NCI-H2081 (cell line): Measurements from ENCODE around the gene KRT31.
"Not testable (repeated sequence)": the region's sequence is repeated elsewhere in the genome, so short reads cannot be mapped to it uniquely, and the experiment has no call there.

Experiments used
- DNase-seq, 2 experiments: peaks; one replicate each; lab custom pipeline; 2025; lab: John Stamatoyannopoulos, UW

Gene KRT31

DNA sequence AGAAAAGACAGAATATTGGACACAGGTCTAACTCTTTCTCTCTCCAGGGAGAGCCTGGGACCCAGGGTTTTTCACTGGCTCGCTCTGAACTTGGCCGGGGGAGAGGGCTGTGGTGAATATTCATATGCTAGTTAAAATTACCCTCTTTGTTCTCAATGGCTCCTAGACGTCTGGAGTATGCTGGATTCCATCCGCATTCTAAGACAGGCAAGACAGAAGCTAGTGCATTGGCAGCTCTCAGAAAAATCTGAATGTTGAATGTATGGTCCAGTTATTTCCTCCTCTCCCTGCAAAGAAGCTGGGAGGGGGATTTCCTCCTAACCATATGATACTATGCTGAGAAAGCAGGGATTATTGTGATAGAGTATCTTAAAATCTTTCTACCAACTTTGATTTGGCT, 9.7 kb downstream of the KRT31 start:
- no peak for DNase-seq

DNA sequence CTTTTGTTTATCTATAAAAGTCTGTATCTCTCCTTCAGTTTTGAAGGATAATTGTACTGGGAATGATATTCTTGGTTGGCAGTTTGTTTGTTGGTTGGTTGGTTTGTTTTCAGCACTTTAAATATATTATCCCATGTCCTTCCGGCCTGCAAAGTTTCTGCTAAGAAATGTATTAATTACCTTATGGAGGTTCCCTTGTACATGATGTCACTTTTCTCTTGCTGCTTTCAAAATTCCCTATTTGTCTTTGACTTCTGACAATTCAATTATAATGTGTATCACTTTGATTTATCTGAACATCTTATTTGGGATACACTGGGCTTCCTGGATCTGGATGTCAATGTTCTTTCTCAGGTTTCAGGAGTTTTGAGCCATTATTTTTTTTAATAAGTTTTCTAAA, 11.2 kb downstream of the KRT31 start:
- DNase-seq, result no peak

- no peak for DNase-seq
Observed at GRCh38 chr17:41383690-41384089, 13.7 kb downstream of the KRT31 start.

DNA sequence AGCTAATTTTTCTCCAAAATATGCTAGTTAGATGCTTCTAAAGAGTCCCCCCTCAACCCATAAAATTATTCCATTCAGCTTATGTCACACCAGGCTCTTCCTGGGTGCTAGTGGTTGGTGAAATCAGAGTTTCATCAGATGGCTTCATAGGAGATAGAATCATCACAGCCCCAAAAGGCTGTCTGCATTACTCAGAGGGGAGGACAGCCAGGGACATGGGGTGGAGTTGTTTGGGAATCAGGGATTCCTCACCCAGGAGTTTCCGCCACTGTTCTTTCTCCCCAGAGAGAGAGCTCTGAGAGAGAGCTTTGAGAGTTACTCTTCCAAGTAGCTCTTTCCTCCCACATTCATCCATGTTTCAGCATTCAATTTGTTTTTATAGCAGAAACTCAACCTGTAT, 15.0 kb downstream of the KRT31 start:
- DNase-seq, result no peak

- not testable (repeated sequence) for DNase-seq
Observed at GRCh38 chr17:41381943-41382342, 15.5 kb downstream of the KRT31 start, which contains the start of gene KRT34. Gene KRT34 (minus strand): TSS chr17:41382306. CDS start chr17:41382246, 60 bp downstream.

GRCh38 chr17:41380091-41380490, 17.3 kb downstream of the KRT31 start:
- not testable (repeated sequence) for DNase-seq

- no peak for DNase-seq
Observed at GRCh38 chr17:41377546-41377945, 19.9 kb downstream of the KRT31 start.

DNA sequence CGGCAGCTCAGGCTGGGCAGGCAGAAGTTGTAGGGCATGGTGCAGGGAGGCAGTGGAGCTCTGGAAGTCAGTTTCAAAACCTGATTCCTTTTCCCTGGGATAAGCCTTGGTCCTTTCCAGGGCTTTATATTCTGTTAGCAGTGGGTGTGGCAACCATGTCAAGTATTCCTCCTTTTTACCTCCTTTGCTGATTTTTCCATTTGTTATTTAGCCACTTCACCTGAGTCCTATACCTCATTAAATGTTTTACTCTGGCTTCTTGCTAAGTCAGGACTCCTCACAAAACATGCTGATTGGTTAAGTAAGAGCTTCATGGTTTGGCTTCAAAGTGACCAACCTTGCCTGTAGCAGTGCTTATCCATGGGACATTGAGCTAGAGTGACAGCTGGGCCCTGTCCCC, 27.7 kb downstream of the KRT31 start, which contains the start of gene KRT33B:
KRT33B (minus strand) TSS at position 101 of the 400 bp plus-strand sequence; CDS start at position 38, 63 bp downstream.
- no peak for DNase-seq

DNA sequence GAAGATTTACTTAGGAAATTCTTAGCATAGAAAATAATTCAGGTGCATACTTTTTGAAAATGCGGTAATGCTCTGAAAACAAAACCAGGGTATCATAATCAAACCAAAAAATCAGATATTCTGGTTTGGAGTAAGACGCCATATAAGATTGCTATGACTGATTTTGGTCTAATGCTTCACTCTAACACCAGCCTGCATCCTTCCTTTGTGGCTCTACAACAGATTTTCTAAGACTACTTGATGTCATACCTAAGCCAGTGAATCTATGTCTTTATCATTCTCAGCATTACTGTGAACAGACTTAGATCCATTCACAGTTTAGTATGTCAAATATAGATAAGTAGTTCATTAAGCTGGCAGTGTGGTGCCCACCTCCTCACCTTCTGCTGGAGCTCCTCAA, 28.4 kb downstream of the KRT31 start:
- DNase-seq, result no peak

DNA sequence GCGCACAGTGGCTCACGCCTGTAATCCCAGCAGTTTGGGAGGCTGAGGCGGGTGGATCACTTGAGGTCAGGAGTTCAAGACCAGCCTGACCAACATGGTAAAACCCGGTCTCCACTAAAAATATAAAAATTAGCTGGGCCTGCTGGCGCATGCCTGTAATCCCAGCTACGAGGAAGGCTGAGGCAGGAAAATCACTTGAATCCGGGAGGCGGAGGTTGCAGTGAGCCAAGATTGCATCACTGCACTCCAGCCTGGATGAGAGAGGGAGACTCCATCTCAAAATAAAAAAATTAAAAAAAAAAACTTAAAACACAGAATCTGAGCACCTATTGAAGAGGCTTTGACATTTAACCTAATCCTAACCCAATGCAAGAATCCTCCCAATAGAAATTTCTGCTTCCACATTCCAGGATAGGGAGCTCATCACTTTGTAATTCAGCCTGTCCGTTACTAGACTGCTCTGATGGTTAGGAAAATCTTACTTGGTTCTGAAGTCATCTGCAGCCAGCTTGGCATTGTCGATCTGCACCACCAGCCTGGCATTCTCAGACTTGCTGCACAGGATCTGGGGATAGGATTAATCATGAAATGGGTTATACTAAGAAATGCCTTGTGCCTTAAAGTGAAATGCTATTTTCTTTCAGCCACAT, 29.9 kb downstream of the KRT31 start:
- no peak for DNase-seq

GRCh38 chr17:41366070-41366469, 31.3 kb downstream of the KRT31 start:
- DNase-seq, result no peak

GRCh38 chr17:41363881-41364280, 33.5 kb downstream of the KRT31 start:
- no peak for DNase-seq

DNA sequence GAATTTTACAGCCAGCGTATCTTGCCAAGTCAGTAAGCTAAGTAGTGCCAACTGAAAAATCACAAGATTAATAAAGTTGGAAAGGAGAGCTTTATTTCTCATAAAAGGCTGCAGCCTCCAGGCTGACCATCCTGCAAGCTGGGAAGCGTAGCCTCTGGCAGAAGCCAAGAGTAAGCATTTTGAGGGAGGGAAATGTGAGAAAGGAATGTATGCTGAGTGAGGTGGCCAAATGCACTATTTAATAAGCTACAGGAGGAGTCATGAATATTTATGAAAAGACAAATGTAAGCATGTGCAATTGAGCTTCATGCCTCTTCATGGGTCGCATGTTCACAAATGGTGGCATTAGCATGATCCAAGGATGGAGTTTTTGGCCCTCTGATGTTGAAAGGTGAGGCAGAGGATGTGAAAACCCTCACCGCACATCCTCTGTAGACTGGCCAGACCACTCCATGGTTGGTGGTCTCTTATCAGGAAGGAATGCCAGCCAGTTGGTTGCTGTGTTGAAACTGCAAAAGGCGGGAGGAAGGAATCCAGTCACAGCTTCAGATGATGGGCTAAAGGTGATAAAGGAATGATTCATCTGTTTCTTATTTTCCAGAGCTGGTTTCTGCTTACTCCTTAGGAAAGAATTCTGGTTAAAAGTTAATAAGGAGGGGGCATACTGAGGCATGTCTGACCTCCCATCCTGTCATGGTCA, 37.0 kb downstream of the KRT31 start:
- DNase-seq, result no peak

- no peak for DNase-seq
Observed at GRCh38 chr17:41354536-41354935, 42.9 kb downstream of the KRT31 start.

DNA sequence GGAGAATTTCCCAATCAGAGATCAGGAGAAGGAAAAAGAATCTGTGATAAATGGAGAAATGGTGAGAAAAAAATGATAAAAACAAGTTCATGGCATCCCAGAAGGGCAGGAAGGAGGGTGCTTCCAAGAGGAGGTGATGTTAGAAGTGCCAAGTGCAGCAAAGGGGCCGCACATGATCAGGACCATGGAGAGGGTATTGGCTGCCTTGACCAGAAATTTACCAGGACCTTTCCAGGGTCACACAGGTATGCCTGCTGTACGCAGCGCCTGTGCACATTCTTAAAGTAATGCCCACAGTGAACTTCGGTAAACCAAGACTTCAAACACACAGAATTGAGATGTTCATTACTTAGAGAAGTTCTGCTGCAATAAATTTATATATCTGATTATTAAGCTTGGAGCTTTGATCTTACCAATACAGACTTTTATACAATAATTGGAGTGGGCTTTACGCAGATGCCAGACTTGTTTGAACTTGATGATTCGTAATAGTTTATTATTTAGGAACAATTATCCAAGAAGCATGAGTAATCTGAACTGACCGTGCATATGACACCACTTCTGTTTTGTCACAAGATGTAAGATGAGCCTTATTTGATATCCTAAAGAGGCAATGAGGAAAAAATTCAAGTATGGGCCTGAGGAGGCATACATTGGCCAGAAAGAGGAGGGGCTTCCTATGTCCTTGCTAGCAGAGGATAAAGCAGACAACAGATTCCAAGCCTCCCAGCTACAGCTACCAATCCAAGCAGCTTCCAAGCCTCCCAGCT, 44.6 kb downstream of the KRT31 start:
- DNase-seq, result no peak

DNA sequence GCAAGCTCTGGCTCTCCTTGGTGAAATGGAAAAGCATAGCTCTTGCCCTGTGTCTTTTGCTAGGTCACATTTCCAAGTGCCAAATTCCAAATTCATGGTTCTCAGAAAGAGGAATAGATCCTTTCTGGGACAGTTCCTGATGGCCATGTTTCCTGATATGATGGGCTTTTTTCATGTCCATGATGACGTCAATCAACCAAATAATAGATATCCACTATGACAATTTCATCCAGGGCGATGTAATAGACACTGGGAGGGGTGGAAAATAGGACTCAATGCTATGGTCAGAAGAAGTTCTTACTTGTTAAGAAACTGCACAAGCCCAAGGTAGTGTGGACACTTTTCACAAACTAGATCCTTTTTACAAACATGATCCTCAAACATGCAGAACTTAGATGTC, 46.2 kb downstream of the KRT31 start:
- no peak for DNase-seq

DNA sequence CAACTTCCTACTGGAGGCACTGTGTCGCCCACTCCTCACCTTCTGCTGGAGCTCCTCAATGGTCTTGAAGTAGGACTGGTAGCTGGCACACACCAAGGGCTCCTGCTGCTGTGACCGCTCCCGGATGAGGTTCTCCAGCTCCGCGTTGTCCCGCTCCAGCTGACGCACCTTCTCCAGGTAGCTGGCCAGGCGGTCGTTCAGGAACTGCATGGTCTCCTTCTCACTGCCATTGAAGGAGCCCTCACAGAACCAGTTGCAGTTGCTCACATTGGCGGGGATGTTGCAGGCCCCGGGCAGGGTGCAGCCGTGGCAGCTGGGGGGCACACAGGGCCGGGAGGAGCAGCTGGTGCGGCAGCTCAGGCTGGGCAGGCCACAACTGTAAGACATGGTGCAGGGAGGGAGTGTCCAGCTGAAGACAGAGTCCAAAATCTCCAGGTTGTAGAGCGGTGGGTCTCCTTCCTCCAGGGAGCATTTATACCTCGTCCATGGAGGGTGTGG, 47.0 kb downstream of the KRT31 start, which contains the start of gene KRT33A:
KRT33A (minus strand) TSS at position 448 of the 498 bp plus-strand sequence; CDS start at position 387, 61 bp downstream.
- DNase-seq, result not testable (repeated sequence)

- DNase-seq, result no peak
Observed at GRCh38 chr17:41347869-41348760, 49.3 kb downstream of the KRT31 start.

- DNase-seq, result not testable (repeated sequence)
Observed at GRCh38 chr17:41346421-41346820, 51.0 kb downstream of the KRT31 start.

DNA sequence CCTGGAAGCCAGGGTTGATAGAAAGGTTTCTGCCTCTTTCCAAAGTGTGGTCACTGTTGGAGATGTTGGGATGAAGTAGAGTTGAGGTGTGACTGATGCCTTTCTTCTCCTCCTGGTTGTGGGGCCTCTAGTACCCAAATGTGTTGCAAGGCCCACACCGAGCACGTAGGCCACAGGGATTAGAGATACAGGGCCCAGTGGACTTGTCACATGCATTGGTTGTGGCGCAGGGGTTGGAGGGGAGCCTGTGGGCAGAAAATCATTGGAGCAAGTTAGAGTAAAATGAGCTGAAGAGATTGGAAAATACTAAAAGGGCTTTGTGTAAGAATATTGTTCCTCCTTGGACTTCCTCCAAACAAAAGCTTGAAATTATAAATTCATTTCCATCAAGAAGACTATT, 51.4 kb downstream of the KRT31 start:
- no peak for DNase-seq
